H1 (cell line): ENCODE data around the gene CNIH3. TPM values are rescaled to one million over a fixed set of nuclear protein-coding genes. Genes with fewer than 3 reads are reported as not detected.

ENCODE experiments used
- CTBP2 ChIP-seq: IDR thresholded peaks from 2 replicates; pipeline ENCODE4 v1.7.0; 2011; ENCODE audit warnings: borderline replicate concordance, mild to moderate bottlenecking, moderate library complexity, mixed read lengths, low read length; ENCODE audit not compliant: insufficient read depth, insufficient read length
- GABPA ChIP-seq: IDR thresholded peaks from 2 replicates; pipeline ENCODE4 v1.6.1; 2011; ENCODE audit warnings: mild to moderate bottlenecking, low read length, moderate library complexity, borderline replicate concordance; ENCODE audit not compliant: insufficient read depth
- JUND ChIP-seq: IDR thresholded peaks from 2 replicates; pipeline ENCODE4 v1.6.1; 2011; ENCODE audit warnings: mild to moderate bottlenecking, improper control_type of control experiment, low read length
- NANOG ChIP-seq: IDR thresholded peaks from 2 replicates; pipeline ENCODE4 v1.6.1; 2011; ENCODE audit warnings: low read length, low read depth, mild to moderate bottlenecking, inconsistent platforms; ENCODE audit not compliant: insufficient read depth, poor library complexity, severe bottlenecking
- RBBP5 ChIP-seq: IDR thresholded peaks from 2 replicates; pipeline ENCODE4 v1.7.1; 2012; ENCODE audit warnings: low read depth, mild to moderate bottlenecking, inconsistent platforms, low read length, moderate library complexity, borderline replicate concordance
- polyA plus RNA-seq, 7 experiments: library from polyadenylated mRNA; depleted of rRNA in 3 of 7; stranded (reverse) in 5 of 7; unstranded in 2 of 7; fragments of >200 nt in 5 of 7; fragments of 200-250 nt in 2 of 7; gene quantifications; 1 replicate in 5 of 7; 2 replicates in 1 of 7; 4 replicates in 1 of 7; pipeline versions ENCODE4 v1.2.1 to v1.2.3, GENCODE V29; 2011 to 2013; ENCODE audit warnings: missing spikeins in 2 of 7, mixed read lengths in 2 of 7
- total RNA-seq: library from RNA; stranded (reverse); fragmentation: NEBNext Ultra II Directional; extraction: Animal tissue kit (Norgen Biotek cat#: 25700); gene quantifications from 2 replicates; pipeline ENCODE4 v1.2.1, GENCODE V29; 2021
- TF ChIP-seq, protein P1 (sequence below): IDR thresholded peaks from 2 replicates; pipeline ENCODE4 v1.6.1; 2011; ENCODE audit warnings: low read depth, mild to moderate bottlenecking, low read length; ENCODE audit not compliant: insufficient read depth

CNIH3 gene
- total and polyA plus RNA-seq, 2 of the 8 experiments (the other 6 are each of a cell fraction or from before 2014, with no cell fraction given): 3.7 to 5.6 TPM

GRCh38 chr1:224780736-224781135 is 164.6 kb downstream of the CNIH3 start (continued):
- TF ChIP-seq JUND: no peak
- no peak for TF ChIP-seq RBBP5
- TF ChIP-seq, protein P1, sequence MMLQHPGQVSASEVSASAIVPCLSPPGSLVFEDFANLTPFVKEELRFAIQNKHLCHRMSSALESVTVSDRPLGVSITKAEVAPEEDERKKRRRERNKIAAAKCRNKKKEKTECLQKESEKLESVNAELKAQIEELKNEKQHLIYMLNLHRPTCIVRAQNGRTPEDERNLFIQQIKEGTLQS: no peak
- TF ChIP-seq GABPA: no peak
- TF ChIP-seq CTBP2: no peak
- TF ChIP-seq NANOG: no peak
- TF ChIP-seq, all 59 proteins: peak for 0
